Umbilical cord (tissue), 2 donors: ENCODE results near the gene RBM19. TPM values are rescaled to one million over a fixed set of nuclear protein-coding genes. Genes with fewer than 3 reads are reported as not detected.

Source experiments
- DNase-seq: peaks from one replicate; pipeline ENCODE4 v3.0.0-alpha.2; 2015; ENCODE audit warnings: low spot score
- total RNA-seq: library from RNA; depleted of rRNA; stranded (reverse); fragments of >200 nt; gene quantifications from one replicate; pipeline ENCODE4 v1.2.3, GENCODE V29; 2014; ENCODE audit warnings: low replicate concordance; ENCODE audit not compliant: insufficient read depth

RBM19 gene
- total RNA-seq, 1 donor from 2014 or later, result 14.9 TPM

DNA sequence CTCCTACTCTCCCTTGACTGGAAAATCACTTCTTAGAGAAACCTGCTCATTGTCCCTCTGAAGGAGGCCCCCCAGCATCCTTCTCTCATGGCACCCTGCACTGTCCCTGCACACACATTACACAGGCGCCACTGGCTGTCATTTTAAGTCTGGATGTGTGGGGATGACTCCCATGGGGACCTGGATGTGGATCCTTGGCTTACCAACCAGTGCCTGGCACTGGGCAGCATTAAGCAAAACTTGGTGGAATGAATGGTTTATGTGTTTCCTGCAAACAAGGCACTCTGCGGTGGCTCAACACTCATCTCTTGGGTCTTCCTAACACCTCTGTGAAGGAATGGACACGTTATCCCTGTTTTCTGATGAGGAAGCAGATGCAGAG lies 162.4 kb downstream of the RBM19 start:
- DNase-seq, result no peak

DNA sequence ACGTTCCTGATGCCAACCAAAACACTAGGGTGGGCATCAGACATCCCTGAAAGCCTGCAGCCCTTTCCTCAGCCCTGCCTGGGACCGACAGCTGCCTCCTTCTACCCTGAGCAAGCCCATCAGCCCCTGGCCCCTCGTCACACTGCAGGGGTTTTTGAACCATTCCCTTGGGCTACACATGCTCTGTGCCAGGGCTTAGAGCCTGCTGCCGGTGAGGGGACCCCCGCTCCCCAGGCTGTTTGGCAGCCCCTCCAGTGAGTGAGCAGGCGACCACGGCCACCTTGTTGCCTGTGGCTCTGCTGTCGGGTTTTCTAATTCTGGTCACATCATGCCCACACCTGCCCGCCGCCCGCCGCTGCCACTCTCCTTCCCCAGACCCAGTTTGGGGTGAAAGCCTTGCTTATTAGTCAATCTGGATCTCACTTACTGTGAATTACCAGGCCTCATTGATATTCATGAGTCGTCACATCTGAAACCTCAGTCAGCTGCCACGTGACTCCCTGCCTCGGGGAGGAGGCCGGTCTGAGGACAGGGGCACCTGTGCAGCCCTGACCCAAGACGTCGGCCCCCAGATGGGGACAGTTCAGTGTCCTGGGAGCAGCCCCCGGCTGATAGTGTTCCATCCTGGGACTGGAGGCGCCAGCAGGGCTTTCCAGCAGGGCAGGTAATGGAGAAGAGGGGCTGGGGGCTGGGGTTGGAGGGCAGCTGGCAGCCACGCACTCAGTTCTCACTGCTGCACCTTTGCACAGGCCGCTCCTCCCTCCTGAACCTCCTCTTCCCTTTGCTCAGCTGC lies 163.0 kb downstream of the RBM19 start:
- DNase-seq, result no peak

DNA sequence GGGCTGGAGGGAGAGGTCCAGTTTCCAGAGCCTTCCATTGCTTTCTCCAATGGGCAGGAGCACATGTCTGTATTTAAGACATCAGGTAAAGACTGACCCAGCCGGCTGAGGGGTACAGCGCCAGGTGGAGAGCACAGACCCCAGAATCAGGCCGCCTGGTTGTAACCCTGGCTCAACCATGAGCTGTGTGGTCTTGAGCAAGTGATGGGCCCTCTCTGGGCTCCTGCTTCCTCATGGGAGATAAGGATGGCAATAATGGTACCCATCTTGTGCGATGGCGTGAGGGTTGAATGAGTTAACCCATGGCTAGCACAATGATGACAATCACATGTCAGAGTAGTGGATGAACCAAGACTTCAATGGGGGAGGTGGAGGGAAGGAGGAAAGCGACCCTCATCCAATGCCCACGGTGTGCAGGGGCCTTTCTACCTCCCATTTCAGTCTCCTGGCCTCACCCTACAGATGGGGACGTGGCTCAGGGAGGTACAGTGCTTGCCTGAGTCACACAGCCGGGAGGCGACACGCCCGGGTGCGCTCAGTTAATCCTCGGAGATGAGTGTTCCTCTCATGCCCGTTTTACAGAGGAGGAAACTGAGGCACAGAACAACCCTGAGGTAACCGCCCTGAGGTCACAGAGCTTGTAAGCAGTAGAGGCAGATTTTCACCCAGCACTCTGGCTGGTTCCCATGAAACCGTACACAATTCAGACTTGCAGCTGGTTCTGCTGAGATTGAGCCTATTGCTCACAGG lies 163.9 kb downstream of the RBM19 start:
- DNase-seq, result no peak

DNA sequence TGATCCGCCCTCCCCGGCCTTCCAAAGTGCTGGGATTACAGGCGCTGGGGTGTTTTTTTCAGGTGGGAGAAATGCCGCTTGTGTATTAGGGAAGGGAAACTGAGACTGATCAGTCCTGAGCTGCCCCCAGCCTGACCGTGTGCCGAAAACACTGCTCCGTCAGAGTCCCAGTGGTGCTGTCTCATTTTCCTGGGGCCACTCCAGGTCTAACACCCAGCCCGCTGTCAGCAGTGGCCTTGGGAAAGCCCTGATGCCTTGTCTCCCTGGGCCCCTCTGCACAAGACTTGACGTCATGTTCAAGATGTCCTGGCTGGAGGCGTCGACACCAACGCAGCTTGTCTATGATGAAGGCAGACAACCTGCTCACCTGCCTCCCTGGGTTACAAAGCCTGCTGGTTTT lies 165.9 kb downstream of the RBM19 start:
- no peak for DNase-seq

DNA sequence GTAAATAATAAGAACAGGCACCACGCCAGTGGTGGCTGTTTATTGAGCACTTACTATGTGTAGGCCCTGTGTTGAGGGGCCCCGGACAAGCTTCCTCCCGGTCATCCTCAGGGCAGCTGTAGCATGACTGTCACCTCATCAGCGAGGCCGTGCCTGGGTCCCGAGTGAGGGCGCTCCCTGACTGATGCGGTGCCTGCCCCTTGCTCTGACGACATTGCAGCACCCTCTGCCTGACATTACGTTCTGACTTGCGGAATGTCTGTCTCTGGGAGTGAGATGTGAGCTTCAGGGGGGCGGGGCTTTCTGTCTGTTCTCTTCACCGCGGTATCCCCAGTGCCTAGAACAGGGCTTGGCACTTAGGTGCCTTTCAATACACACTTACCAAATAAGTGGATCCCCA lies 167.6 kb downstream of the RBM19 start:
- no peak for DNase-seq

DNA sequence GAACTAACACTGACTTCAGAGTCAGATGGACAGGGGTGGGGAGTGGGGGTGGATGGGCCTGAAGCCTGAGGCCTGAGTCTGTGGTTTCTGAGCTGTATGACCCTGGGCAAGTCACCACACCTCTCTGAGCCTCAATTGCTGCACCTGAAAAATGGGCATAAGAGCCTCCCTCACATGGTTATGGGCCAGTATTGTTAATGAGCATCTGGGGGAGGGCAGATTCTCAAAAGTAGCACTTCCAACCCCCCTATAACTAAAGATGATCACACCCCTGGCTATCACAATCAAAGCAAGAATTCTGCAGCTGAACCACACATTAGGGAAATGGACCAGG lies 168.6 kb downstream of the RBM19 start:
- DNase-seq, result no peak

DNA sequence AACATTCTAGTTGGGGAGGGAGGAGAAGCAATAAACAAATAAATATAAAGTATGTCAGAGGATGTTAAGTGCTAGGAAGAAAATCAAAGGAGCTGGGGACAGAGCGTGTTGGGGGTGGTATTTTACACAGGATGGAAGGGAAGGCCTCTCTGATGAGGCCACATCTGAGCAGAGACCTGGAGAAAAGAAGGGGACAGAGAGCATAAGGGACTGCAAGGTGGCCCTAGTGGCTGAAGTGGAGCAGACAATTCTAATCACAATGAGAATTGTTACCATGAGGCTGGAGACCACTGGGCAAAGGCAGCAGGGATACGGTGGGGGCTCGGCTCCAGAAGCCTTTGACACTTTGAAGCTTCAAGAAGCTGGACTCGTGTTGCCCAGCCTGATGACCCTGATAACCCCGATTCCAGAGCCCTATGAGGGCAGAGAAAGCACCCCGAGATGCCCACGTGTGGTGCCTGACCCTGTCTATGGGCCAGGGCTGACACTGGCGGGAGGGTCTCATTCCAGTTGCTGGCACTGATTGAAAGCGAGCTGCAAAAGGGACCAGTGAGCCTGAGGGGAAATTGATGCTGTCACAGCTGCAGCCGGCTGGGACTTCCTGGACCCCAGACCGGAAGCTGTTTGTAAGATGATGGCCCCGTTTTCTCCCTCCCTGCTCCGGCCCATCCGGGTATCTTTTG lies 169.1 kb downstream of the RBM19 start:
- no peak for DNase-seq

DNA sequence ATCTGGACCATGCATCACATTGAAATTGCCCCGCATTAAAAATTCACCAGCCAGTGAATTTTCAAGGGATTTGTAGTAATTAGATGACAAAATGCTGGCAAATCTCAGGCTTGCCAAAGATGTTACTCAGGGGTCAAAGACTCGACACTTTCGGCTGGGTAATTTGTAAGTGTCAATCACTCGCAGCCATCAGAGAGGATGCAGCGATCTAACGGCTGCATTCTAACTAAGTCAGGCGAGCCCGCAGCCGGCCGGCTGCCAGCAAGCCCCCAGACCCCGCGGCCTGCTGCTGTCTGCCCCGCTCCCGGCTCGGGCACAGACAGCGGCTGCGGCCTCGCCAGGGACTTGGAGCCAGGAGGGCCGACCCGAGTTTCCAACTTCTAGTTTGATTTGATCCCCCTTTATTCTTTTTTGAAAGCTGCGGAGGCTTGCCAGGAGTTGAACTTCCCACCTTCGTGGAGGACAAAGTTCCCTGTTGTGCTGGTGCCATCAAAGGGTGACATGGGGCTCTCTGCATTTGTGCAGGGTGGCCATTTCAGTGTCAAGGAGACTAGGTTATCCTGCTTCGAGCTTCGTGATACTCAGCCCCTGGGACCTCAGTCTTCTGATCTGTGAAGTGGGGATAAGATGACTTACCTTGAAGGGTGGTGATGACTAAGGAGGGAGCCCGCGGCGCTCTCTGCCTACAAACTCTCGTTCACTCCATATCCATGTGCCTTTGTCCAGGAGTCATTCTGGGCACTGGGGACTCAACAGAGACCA lies 169.9 kb downstream of the RBM19 start:
- DNase-seq, result no peak

DNA sequence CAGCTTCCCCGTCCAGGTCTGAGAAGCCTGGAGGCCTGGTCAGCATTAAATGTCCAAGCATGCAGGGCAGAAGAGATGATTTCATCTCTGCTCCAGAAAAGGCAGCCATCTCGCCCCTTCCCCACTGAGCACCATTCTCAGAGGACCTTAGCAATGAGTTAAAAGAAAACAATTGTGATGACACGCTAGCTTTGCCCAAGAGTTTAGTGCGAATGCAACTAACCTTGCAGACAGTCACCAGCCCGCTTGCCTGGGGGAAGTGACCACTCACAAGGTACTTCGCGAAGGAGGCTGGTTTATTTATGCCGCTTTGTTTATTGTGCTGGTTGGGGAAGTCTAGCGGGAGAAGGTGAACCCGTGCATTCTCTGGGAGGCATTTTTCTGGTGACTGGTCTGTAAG lies 170.7 kb downstream of the RBM19 start:
- DNase-seq, result no peak

DNA sequence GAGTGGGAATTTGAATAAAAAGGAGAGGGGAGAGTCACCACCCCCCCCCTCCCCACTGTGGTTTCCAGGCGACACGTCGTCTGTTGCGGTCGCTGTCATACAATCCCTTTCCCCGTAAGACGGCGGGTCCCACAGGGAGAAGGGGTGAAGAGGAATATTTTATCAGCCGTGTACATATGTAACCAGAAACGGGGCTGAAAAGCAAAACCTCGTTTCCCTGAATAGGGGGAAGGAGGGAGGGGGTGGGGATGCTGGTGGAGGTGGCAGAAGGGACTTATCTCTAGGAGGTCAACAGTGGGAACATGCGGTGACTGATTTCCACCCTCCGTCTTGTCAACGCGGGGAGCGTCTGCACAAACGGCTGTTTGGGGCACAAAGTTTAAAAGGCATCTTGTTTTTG lies 171.4 kb downstream of the RBM19 start:
- DNase-seq, result no peak

DNA sequence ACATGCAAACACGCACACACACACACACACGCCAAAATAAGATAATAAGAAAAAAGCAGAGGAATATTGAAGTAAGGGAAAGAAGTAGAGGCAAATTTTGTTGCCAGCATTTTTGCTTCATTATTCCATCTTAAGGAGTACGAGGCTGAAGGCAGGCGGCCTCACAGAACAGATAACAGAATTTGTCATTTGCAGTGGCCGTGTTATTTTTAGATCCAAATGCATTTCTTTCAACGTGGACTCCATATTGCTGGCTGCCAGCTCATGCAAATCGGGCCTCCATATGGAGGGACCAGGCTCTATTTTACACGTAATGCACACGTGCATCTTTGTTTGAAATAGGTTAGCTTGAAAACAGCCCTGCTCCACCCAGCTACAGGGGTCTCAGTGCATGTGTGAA lies 172.9 kb downstream of the RBM19 start:
- DNase-seq, result no peak

DNA sequence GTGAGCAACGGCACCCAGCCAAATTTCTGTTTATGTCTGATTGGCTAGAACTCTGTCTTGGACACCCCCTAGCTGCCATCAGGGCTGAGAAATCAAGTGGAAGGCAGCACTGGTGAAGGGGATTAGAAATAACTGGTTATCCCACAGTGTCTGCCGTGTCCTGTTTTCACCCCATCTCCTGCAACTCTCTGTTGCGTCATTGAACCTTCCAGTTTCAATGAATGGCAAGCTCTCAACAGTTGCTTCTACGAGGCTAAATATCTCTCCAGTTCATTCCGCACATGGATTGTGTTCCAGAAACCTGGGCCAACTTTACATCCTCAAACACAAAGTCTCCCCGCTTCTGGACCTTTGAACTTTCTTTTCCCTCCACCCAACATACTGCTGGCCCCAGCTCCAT lies 173.7 kb downstream of the RBM19 start:
- DNase-seq, result no peak

DNA sequence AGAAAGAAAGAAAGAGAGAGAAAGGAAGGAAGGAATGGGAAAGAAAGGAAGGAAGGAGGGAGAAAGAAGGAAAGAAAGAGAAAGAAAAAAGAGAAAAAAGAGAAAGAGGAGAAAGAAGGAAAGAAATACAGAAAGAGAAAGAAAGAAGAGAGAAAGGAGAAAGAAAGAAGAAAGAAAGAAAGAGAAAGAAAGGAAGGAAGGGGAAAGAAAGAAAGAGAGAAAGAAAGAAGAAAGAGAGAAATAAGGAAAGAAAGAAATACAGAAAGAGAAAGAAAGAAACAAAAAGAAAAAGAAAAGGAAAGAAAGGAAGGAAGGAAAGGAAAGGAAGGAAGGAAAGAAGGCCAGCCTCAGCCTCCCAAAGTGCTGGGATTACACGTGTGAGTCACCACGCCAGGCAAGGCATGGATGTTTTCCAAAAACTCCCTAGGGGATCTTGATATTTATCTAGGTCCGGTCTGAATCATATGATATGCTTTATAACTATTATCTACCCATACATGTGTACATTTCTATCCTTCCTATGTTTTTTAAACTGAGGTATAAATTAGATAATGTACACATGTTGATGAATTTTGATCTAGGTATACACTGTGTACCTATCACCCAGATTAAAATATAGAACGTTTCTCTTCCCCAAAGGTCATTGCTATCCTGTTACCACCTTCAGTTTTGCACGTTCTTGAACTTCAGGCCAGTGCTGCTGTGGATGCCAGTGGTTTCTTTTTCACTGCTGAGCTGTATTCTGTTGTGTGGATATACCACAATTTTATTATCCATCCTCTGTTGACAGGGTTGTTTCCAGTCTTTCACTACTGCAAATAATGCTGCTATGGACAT lies 177.9 kb downstream of the RBM19 start:
- no peak for DNase-seq

DNA sequence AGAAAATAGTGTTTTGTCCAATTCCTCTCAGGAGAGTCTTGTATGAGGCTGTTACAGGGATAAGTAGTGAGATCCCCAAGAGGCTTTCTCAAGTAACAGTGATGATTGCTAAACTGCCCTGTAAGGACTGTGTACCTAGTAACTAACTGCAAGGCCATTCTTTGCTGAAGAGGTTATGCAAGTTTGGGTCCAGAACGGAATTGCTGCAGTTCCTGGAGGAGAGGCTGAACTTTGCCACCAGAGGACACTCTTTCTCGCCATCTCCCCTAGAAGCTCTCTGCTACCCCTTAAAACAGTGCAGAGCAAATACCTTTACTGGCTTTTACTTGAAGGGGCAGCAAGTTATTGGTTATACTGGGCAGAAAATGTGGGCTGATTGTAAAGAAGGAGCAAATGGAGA lies 180.0 kb downstream of the RBM19 start:
- DNase-seq, result no peak

DNA sequence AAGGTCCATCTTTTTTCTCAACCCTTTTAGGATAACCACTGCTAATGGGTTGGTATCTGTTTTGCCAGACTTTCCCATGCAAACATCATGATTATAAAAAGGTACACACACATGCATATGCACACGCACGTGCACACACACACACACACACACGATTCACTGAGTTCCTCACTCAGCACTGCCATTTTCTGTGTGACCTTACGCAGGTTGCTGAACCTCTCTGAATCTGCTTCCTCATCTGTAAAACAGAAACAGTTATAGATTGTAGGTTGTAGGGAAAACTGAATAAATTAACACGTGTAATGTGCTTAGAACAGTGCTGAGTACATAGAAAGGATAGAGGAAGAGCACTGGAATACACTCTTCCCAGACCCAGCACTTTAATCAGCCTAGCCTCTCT lies 182.3 kb downstream of the RBM19 start:
- no peak for DNase-seq

DNA sequence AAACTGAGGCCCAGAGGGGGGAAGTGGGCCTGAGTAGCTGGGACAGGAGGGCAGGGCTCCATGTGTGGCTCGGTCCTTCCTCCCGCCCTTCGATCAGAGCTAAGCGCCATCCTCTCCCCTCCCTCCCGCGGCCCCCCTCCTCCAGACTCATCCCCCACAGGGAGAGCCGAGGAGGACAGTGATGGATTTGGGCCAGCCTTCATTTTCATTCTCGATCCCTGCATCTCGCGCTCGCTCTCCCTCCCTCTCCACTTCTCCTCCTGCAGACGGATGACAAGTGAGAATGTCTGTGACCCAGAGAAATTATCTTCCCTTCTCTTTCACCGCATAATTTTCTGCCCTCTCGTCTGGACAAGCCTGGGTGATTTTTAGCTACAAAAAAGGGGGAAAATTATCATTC lies 183.3 kb downstream of the RBM19 start:
- DNase-seq, result no peak

DNA sequence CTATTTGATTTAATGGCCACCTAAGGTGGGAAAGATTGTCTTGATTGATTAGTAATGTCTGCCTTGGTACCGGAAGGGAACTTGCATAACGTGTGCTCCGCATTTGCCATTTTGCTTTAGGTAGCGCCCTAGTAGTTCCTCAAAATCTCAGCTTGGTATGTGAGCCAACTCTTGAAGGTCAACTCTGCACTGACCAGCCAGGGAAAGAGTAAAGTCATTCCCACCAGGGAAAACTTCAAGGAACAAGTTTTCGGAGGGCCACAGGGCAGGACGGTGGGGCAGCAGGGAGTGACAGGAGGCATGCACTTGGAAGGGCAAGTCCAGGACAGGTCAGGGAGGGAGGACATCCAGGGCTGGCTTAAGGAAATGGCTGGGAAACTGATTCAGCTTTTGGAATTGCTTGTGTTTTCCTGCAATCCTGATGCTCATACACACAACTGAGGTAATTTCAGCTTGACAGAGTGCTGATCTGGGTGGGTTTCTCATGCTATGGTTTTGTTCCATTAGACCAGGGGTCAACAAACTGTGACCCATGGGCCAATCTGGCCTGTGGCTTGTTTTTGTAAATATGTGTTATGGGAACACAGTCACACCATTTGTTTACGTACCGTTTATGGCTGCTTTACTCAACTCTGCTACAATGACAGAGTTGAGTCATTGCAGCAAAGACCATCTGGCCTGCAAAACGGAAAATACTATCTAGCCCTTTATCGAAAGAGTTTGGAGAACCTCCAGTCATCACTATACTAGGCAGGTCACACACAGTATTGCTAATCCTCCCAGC lies 184.5 kb downstream of the RBM19 start:
- DNase-seq, result no peak

DNA sequence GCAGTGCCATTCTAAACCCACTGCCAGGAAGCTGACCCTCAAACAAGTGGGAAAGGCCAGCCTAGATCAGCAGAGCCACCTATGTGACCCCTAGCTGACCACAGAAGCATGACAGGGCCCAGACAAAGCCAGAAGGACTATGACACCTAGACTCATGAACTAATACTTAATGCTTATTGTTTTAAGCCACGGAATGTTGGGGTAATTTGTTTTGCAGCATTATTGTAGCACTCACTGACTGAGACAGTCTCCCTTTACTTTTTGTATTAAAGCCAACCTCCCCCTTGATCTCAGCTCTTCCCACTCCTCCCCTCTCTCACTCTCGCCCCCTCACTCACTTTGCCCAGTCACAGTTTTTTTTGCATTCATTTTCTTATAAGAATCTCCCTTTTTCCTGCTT lies 186.4 kb downstream of the RBM19 start:
- no peak for DNase-seq

DNA sequence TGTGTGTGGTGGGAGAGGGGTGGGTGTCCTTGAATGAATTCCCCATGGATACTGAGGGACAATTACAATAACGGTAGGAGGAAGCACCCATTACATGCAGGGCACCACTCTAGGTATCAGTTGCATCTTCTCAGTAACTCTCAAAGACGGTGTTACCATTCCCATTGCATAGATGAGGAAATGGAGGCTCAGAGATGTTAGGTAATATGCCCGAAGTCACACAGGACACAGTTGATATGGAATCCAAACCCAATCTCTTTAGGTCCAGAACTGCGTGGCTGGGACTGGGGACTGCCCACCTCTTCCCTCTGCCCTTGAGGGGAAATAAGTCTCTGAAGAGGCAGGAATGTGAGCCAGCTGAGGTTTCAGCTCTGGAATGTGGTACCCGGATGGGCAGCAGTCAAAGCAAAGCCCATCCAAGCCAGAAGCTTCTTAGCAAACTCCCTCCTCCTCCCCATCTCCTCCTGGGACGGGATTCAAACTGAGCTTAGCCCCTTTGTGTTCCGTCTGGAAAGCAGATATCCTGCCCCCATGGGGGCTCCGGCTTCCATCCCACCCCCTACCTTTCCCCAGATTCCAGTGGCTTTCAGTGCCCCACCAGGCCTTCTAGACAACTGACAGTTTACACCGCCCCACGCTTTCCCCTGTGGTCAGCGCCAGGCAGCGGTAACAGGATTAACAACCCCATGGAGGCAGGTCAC lies 187.5 kb downstream of the RBM19 start:
- DNase-seq, result no peak

DNA sequence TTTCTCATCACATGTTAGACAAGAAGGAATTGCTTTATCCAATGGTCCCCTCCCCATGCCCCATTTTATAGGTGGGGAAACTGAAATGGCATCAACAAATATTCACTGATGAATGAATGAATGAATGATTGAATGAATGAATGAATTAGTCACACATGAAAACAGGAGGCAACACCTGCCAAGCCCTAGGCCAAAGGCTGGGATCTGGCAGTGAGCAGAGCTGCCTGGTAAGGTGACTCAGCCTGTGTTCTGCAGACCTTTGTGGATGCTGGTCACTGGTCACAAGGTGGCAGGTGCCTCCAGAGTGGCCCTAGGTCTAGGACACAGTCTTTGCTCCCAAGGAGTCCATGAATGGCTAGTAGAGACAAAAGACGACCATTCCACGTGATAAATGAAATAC lies 188.4 kb downstream of the RBM19 start:
- DNase-seq, result no peak
